HG02943 (cell line): ENCODE measurements around the gene PRTG.
"Not testable (repeated sequence)": the region's sequence is repeated elsewhere in the genome, so short reads cannot be mapped to it uniquely, and the experiment has no call there.

ENCODE experiments used
- ATAC-seq: cut with Tn5 transposase; IDR thresholded peaks from one replicate; pipeline ENCODE4 v1.9.1; 2021; ENCODE audit warnings: mild to moderate bottlenecking, low read depth, moderate library complexity; ENCODE audit not compliant: unreplicated experiment

PRTG gene

DNA sequence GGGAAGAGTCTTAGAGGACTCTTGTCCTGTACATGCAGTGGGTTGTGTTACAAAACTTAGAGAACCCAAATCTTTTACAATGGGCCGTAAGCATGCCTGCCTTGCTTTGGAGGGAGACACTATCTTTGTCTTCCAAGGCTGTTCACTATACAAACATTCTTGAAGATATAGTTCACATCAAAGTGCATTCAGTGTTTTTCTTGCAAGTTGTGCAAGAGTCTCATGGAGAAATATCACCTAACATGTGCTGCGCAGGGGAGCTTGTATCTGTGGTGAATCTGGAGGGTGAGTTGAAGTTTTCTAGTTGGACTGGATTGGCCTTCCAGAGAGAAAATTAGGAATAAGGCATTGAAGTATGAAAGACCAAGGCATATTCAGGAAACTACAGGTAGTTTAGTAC is 7.8 kb upstream of the PRTG start:
- ATAC-seq = no peak

DNA sequence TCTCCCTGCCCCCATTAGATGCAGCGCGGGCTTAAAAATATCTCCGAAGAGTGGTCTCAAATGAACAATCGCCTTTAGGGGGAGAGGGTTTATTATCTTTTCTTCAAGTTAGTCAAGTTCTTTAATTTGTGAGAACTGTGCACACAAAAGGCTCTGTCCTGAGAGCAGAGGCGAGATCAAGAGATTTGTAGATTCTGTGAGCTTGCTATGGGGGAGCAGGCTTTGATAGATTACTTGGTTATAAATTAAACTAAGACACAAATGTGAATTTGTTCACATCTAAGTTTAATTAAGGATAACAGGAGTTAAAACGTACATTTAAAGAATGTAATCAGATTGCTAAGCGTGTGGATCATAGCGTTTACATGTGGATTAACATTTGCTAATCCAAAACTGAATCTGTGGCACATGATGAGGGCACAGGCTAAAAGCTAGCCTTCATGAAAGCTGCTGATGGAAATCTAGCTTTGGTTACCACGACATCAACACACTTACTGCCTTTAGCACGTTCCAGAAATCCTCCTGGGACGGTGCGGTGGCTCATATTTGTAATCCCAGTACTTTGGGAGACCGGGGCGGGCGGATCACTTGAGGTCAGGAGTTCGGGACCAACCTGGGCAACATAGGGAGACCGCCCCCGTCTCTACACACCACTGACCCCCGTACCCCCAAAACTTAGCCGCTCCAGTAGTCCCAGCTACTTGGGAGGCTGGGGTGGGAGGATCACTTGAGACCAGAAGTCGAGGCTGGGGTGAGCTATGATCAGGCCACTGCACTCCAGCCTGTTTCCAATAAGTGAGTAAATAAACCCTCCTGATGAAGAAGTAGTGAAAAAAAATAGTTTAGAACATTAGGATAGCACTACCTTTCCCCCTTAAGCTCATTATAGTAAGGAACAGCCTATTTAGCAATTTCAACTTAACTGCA is 1.0 kb upstream of the PRTG start:
- no peak for ATAC-seq

DNA sequence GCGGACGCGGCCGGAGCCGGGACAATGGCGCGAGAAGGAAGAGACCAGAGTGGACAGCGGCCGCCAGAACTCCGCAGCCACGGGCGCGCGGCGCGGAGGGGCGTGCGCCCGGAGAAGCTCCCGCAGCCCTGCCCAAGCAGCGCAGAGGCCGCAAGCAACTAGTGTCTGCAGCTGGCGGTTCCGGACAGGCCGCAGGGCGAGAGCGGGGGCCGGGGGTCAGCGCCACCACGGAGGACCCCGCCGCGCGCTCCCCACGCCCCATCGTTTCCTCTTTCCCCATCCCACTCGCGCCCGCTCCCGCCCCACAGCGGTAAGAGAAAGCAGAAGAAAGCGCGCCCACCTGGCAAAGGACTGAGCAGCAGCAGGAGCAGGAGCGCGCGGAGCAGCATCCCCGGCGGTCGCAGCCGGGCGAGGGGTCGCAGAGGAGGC is 440 bp downstream of the PRTG start:
- ATAC-seq = no peak

DNA sequence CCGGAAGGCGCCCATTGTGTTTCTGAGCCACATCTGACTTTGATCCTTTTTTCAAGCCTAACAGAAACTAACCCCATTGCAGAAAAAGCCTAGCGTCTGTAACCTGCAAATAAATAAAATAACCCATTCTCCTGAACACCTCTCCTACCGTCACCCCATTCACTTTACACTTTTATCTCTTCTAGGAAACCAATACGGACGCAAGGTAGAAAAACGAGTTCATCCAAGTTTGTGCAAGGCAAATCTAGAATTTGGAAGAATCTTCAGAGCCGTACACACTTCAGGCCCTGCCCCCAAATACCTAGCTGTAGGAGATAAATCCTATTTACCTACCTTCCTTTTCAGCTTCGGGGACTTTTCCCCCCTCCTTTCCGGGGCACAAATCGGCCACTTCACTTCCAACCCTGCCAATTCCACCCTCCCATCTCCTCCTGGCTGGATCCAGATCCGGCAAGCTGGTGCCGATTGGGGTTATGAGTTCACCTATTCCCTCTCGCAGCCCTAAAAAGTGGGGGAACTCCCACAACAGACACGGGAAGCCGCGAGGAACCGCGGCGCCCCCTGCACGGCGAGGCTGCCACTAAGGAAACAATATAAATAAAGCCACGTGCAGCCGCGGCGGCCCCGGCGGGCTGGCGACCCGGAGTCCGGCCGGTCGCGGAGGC is 987 bp downstream of the PRTG start:
- ATAC-seq = no peak

GRCh38 chr15:55740981-55741832 is 1.7 kb downstream of the PRTG start:
- ATAC-seq = no peak

GRCh38 chr15:55740359-55740878 is 2.5 kb downstream of the PRTG start:
- no peak for ATAC-seq

- ATAC-seq = no peak
These were observed 3.3 kb downstream of the PRTG start for GRCh38 chr15:55739641-55740040.

GRCh38 chr15:55738715-55739114 is 4.2 kb downstream of the PRTG start:
- no peak for ATAC-seq

DNA sequence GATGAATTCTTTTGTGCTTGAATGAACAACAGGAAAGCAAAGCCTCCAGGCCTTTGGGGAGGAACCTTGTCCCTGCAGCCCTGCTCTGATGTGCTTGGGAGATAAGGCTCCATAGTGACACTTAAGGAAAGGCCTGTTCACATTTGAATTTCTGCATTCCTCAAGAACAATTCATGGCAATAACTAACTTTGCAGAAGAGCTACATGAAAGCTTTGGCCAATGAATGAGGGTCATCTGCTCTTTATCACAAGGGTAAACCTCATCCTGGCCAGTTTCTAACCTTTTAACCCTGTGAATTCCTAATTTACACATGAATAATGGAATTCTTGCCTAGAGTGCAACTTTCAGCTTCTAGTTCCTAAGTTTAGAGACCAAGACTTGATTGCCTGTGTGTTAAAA is 5.6 kb downstream of the PRTG start:
- ATAC-seq = no peak

DNA sequence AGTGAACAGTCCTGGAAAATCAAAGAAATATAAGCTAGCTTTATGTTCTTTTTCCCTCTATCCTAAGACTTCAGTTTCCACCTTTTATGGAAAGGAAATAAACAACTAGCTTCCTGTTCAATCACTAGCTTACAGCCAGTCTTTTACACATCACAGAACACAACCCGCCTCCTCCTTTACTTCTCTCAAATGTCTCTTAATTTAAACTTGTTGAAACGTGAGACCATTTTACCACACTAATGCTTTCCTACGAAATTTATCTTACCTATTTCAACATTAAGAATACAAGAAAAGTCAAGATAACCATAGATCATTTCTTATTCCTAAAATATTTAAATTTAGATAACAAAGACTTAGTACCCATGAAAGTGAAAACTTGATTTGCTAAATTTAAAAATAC is 6.2 kb downstream of the PRTG start:
- no peak for ATAC-seq

GRCh38 chr15:55734641-55735040 is 8.3 kb downstream of the PRTG start:
- ATAC-seq = no peak

- ATAC-seq = not testable (repeated sequence)
These were observed 9.5 kb downstream of the PRTG start for GRCh38 chr15:55733461-55733860.

GRCh38 chr15:55721554-55722185 is 21.3 kb downstream of the PRTG start:
- ATAC-seq = no peak

- ATAC-seq = no peak
These were observed 27.4 kb downstream of the PRTG start for GRCh38 chr15:55715355-55716076.

GRCh38 chr15:55714064-55714463 is 28.9 kb downstream of the PRTG start:
- no peak for ATAC-seq

DNA sequence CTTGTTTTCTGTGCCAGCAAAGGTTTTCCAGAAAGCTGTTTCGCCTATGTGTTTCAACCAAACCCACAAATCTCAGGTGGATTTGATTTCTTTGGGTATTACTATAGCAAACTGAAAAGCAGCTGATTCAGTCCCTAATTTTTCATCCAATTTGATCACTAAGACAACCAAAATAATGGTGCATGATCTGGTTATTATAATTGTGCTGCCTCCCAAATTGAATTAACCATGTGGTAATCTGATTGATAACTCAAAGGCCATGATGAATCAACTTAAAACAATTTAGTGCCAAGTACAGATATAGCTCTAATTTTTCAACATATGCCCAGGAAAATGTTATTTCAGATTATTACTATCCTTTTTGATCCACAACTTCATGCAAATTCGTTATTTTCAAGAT is 30.6 kb downstream of the PRTG start:
- no peak for ATAC-seq

- ATAC-seq = no peak
These were observed 32.7 kb downstream of the PRTG start for GRCh38 chr15:55710286-55710685.

- ATAC-seq = no peak
These were observed 33.5 kb downstream of the PRTG start for GRCh38 chr15:55709458-55709857.

DNA sequence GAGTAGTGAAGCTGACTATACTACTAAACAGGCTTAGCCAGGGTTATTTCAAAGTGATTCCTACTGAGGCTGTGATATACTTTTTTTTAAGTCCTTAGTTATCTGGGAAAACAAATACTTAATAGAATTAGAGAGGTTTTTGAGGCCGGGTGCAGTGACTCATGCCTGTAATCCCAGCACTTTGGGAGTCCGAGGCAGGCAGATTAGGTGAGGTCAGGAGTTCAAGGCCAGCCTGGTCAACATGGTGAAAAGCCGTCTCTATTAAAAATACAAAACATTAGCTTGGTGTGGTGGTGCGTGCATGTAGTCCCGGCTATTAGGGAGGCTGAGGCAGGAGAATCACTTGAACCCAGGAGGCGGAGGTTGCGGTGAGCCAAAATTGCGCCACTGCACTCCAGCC is 34.2 kb downstream of the PRTG start:
- no peak for ATAC-seq

DNA sequence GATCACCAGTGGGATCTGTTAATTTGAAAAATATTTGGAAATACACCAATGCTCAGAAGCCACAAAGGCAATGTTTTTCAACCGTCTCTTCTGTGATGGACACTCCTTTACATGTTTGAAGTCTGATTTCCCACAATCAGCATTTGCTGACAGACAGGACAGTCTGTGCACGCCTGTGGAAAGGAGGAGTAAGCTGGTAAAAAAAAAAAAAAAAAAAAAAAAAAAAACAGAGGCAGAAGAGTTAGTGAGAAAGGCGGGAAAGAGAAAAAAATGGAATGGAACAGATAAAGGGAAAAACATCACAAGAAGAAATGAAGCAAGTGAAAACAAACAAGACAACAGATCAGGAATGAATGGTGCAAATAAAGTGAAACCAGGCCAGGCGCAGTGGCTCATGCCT is 35.0 kb downstream of the PRTG start:
- ATAC-seq = no peak
